ENCODE data around the gene TPCN2. TPM values are rescaled to one million over a fixed set of nuclear protein-coding genes. Genes with fewer than 3 reads are reported as not detected.

Gene TPCN2
- total RNA-seq, 3 donors from 2014 or later (not counting 1 experiment from before 2014, with no cell fraction given): 14.9 to 18.3 (median 18.2) TPM

- H3K27ac ChIP-seq (ENCODE audit: low read length): no peak overlapping the region
- no peaks in the 10 kb centered on the region for H3K9me3 ChIP-seq (ENCODE audit: control insufficient read depth, insufficient read depth, low read length)
- ATAC-seq: no peak
- intact Hi-C loops (cut with micrococcal nuclease): no loop called here
- 88% methylated on average over 2 of the region's 2 CpGs for WGBS (ENCODE audit: insufficient coverage)
- Mint-ChIP-seq H3K9me3 (peaks cover 0 to 2% of the 10 kb centered on the region in 2 donors), H3K4me1 (no peaks in the 10 kb centered on the region), H3K27ac (no peak overlapping the region), H3K4me3 (no peak overlapping the region), H3K27me3 (ENCODE audit: low read depth in 2 of 2) (peaks cover 10 to 26% of the 10 kb centered on the region in 2 donors), H3K36me3 (no peaks in the 10 kb centered on the region)
- DNase-seq: no peak
- no peak overlapping the region for H3K4me3 ChIP-seq (ENCODE audit: low read length)
- no peaks in the 10 kb centered on the region for H3K36me3 ChIP-seq (ENCODE audit: control insufficient read depth, insufficient read depth, low read length)
- TF ChIP-seq CTCF (IDR thresholded peaks at IDR 0.05): no peak
- peaks cover 5% of the 10 kb centered on the region for H3K4me1 ChIP-seq (ENCODE audit: control insufficient read depth, insufficient read depth, low read length)
- H3K27me3 ChIP-seq (ENCODE audit: control insufficient read depth, insufficient read depth, low read length): no peaks in the 10 kb centered on the region
Measured at GRCh38 chr11:69165775-69166174, 117.0 kb downstream of the TPCN2 start.

- H3K27me3 ChIP-seq (ENCODE audit: control insufficient read depth, insufficient read depth, low read length): no peaks in the 10 kb centered on the region
- no peak for TF ChIP-seq CTCF (IDR thresholded peaks at IDR 0.05)
- DNase-seq: peak in 1 of 2 donors; percentile 9
- Mint-ChIP-seq H3K27me3 (ENCODE audit: low read depth in 2 of 2) (peaks cover 10 to 23% of the 10 kb centered on the region in 2 donors), H3K4me1 (no peaks in the 10 kb centered on the region), H3K4me3 (no peak overlapping the region), H3K9me3 (peaks cover 0 to 2% of the 10 kb centered on the region in 2 donors), H3K36me3 (no peaks in the 10 kb centered on the region), H3K27ac (no peak overlapping the region)
- H3K4me1 ChIP-seq (ENCODE audit: control insufficient read depth, insufficient read depth, low read length): peaks cover 5% of the 10 kb centered on the region
- H3K4me3 ChIP-seq (ENCODE audit: low read length): no peak overlapping the region
- no peaks in the 10 kb centered on the region for H3K36me3 ChIP-seq (ENCODE audit: control insufficient read depth, insufficient read depth, low read length)
- no peak overlapping the region for H3K27ac ChIP-seq (ENCODE audit: low read length)
- WGBS (ENCODE audit: insufficient coverage): 39% methylated on average over 21 of the region's 21 CpGs
- intact Hi-C loops (cut with micrococcal nuclease): no loop called here
- H3K9me3 ChIP-seq (ENCODE audit: control insufficient read depth, insufficient read depth, low read length): no peaks in the 10 kb centered on the region
- ATAC-seq: peak in 2 of 3 donors; percentile 18 to 36
Measured at GRCh38 chr11:69166218-69167115, 117.7 kb downstream of the TPCN2 start.

- no peak for ATAC-seq
- H3K27me3 Mint-ChIP-seq (ENCODE audit: low read depth in 2 of 2): peaks cover 10 to 22% of the 10 kb centered on the region in 2 donors
Measured at GRCh38 chr11:69167130-69167915, 118.6 kb downstream of the TPCN2 start.

More at GRCh38 chr11:69167130-69167915, 118.6 kb downstream of the TPCN2 start:
- Histone ChIP-seq H3K36me3 (ENCODE audit: control insufficient read depth, insufficient read depth, low read length) (no peaks in the 10 kb centered on the region), H3K27ac (ENCODE audit: low read length) (no peak overlapping the region), H3K27me3 (ENCODE audit: control insufficient read depth, insufficient read depth, low read length) (no peaks in the 10 kb centered on the region), H3K9me3 (ENCODE audit: control insufficient read depth, insufficient read depth, low read length) (no peaks in the 10 kb centered on the region), H3K4me3 (ENCODE audit: low read length) (no peak overlapping the region), H3K4me1 (ENCODE audit: control insufficient read depth, insufficient read depth, low read length) (peaks cover 5% of the 10 kb centered on the region)
- WGBS (ENCODE audit: insufficient coverage): 91% methylated on average over 10 of the region's 10 CpGs
- Mint-ChIP-seq H3K9me3 (peaks cover 0 to 2% of the 10 kb centered on the region in 2 donors), H3K36me3 (no peaks in the 10 kb centered on the region), H3K4me3 (no peak overlapping the region), H3K4me1 (no peaks in the 10 kb centered on the region), H3K27ac (peak overlapping the region in 1 of 2 donors; percentile 15)
- intact Hi-C loops (cut with micrococcal nuclease): no loop called here
- no peak for DNase-seq
- no peak for TF ChIP-seq CTCF (IDR thresholded peaks at IDR 0.05)

All from natural killer cell (primary cell).